ENCODE results near the gene FBXL19. TPM values are rescaled to one million over a fixed set of nuclear protein-coding genes. Genes with fewer than 3 reads are reported as not detected.
A peak's percentile ranks its signal among the peaks of the same experiment; 100 is the strongest.

FBXL19 gene, protein sequence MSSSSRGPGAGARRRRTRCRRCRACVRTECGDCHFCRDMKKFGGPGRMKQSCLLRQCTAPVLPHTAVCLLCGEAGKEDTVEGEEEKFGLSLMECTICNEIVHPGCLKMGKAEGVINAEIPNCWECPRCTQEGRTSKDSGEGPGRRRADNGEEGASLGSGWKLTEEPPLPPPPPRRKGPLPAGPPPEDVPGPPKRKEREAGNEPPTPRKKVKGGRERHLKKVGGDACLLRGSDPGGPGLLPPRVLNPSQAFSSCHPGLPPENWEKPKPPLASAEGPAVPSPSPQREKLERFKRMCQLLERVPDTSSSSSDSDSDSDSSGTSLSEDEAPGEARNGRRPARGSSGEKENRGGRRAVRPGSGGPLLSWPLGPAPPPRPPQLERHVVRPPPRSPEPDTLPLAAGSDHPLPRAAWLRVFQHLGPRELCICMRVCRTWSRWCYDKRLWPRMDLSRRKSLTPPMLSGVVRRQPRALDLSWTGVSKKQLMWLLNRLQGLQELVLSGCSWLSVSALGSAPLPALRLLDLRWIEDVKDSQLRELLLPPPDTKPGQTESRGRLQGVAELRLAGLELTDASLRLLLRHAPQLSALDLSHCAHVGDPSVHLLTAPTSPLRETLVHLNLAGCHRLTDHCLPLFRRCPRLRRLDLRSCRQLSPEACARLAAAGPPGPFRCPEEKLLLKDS
- total RNA-seq (13.0 TPM), polyA plus RNA-seq (under 1 TPM in 3 of 4 donors, not detected in 1; 0.14 to 0.21 (median 0.17) TPM)

DNA sequence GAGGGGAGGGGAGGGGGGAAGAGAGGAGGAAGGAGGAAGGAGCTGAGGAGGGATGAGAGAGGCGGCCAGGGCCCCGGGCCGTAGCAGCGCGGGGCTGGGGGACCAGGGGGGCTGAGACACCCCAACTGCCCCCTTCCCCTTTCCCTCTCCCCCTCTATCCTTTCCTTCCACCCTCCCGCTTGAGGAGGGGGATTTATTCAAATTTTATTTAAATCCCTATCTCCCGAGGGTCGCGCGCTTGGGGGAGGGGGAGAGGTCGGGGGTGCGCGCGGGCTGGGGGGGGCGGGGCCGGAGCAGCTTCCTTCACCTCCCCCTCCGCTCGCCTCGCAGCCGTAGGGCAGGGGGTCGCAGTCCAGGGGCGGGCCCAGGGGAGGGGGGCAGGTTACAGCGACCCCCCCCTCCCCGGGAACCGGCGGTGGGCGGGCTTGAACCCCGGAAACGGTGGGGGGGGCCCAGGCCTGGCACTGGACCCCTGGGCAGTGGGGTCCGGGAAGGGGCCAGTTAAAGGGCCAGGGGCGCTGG is at the start of gene FBXL19:
Gene FBXL19, plus strand, starts transcription at position 19 of the 522 bp plus-strand sequence. CDS start 2,183 bp downstream, outside the sequence.
- DNase-seq = peak in 1 of 3 donors; percentile 19
- Mint-ChIP-seq H3K27me3 (no peaks in the 10 kb centered on the region), H3K36me3 (no peaks in the 10 kb centered on the region), H3K4me3 (peak within 1 kb of the TSS; percentile 90 to 99 (median 97)), H3K27ac (peak within 1 kb of the TSS; percentile 97 to 100 (median 99)), H3K4me1 (peaks cover 0 to 27% (median 7%) of the 10 kb centered on the region in 4 donors), H3K9me3 (no peaks in the 10 kb centered on the region)
- Histone ChIP-seq H3K27me3 (ENCODE audit: control insufficient read depth, insufficient read depth, low read length) (no peaks in the 10 kb centered on the region), H3K36me3 (ENCODE audit: control insufficient read depth, insufficient read depth, low read length) (no peaks in the 10 kb centered on the region), H3K9me3 (ENCODE audit: control insufficient read depth in 2 of 2, low read length in 2 of 2) (no peaks in the 10 kb centered on the region), H3K4me1 (ENCODE audit: control insufficient read depth, insufficient read depth, low read length, poor library complexity, severe bottlenecking) (peaks cover 27% of the 10 kb centered on the region), H3K27ac (ENCODE audit: insufficient read depth, low read length, poor library complexity, severe bottlenecking) (peak within 1 kb of the TSS; percentile 95), H3K4me3 (ENCODE audit: low read depth, low read length) (peak within 1 kb of the TSS; percentile 98)
- no peak for ATAC-seq (ENCODE audit: low read depth in 2 of 2)

DNA sequence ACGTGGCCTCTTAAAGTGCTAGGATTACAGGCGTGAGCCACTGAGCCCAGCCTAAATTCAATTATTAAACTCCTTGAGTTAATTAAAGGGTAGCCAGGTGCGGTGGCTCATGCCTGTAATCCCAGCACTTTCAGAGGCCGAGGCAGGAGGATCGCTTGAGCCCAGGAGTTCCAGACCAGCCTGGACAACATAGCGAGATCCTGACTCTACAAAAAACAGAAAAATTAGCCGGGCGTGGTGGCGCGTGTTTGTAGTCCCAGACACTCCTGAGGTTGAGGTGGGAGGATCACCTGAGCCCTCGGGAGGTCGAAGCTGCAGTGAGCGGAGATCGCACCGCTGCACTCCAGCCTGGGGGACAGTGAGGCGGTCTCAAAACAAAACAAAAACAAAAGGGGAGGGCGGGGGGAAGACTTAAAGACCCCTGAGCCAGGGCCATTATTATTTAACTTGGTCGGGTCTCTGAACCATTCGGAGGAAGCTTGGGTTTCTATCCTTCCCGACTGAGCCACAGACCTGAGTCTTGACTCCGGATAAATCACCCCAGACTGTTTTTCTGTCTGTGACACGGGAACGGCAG is 49.0 kb upstream of the FBXL19 start:
- H3K36me3 Mint-ChIP-seq = peaks cover 13% of the 10 kb centered on the region
- H3K27ac Mint-ChIP-seq = peak overlapping the region; percentile 95 to 98 (median 96)
- H3K4me3 Mint-ChIP-seq = peak overlapping the region; percentile 93 to 99 (median 96)
- Histone ChIP-seq H3K27me3 (ENCODE audit: control insufficient read depth, insufficient read depth, low read length) (no peaks in the 10 kb centered on the region), H3K36me3 (ENCODE audit: control insufficient read depth, insufficient read depth, low read length) (peaks cover 8% of the 10 kb centered on the region), H3K4me3 (ENCODE audit: low read depth, low read length) (peak overlapping the region; percentile 91), H3K27ac (ENCODE audit: insufficient read depth, low read length, poor library complexity, severe bottlenecking) (peak overlapping the region; percentile 89), H3K4me1 (ENCODE audit: control insufficient read depth, insufficient read depth, low read length, poor library complexity, severe bottlenecking) (peaks cover 26% of the 10 kb centered on the region), H3K9me3 (ENCODE audit: control insufficient read depth in 2 of 2, low read length in 2 of 2) (no peaks in the 10 kb centered on the region)
- H3K9me3 Mint-ChIP-seq = no peaks in the 10 kb centered on the region
- ATAC-seq (ENCODE audit: low read depth in 2 of 2) (no peak), DNase-seq (no peak)
- H3K27me3 Mint-ChIP-seq = no peaks in the 10 kb centered on the region
- peaks cover 15 to 37% (median 20%) of the 10 kb centered on the region in 4 donors for H3K4me1 Mint-ChIP-seq

DNA sequence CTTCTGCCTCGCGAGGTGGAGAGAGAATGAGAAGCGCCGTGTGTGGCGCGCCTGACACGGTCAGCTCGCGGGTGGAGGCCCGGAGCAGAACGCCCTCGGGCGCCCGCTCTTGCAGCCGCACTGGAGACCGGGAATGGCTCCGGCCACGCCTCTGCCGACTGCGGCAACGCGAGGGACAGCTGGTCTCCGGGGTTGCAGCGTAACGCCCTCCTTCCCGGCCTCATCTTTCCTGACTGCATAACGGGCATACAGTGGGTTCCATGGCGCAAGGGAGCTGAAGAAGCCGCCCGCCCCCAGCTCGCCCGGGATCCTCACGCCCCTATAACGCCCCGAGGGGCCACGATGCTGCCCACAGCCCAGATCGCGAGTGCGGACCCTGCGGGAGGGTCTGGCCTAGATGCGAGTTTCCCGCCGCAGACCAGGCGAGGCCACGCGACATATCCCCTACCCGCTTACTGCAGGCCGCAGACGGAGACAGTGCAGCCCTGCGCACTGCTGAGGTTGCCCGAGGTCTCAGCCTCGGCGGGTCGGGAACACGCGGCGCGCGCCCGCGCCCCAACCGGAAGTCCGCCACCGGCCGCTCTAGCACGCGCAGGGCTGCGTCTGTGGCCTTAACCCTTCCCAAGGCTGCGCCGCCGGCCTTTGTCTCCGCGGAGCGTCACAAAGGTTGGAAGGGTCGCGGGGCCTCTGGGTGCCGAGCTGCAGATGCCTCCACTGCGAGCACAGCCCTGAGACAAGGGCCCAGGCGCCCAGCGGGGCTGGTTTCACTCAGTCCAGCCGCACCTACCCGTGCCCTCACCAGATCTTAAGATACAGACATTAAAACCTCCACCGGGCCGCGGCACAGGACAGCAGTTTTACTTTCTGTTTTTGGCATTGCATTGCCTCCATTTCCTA is 48.3 kb upstream of the FBXL19 start:
- Histone ChIP-seq H3K27me3 (ENCODE audit: control insufficient read depth, insufficient read depth, low read length) (no peaks in the 10 kb centered on the region), H3K9me3 (ENCODE audit: control insufficient read depth in 2 of 2, low read length in 2 of 2) (no peaks in the 10 kb centered on the region), H3K4me1 (ENCODE audit: control insufficient read depth, insufficient read depth, low read length, poor library complexity, severe bottlenecking) (peaks cover 26% of the 10 kb centered on the region), H3K27ac (ENCODE audit: insufficient read depth, low read length, poor library complexity, severe bottlenecking) (peak overlapping the region; percentile 89), H3K4me3 (ENCODE audit: low read depth, low read length) (peak overlapping the region; percentile 91), H3K36me3 (ENCODE audit: control insufficient read depth, insufficient read depth, low read length) (peaks cover 9% of the 10 kb centered on the region)
- Mint-ChIP-seq H3K4me3 (peak overlapping the region; percentile 93 to 99 (median 96)), H3K4me1 (peaks cover 15 to 38% (median 20%) of the 10 kb centered on the region in 4 donors), H3K36me3 (peaks cover 13% of the 10 kb centered on the region), H3K27ac (peak overlapping the region; percentile 91 to 98 (median 95)), H3K27me3 (no peaks in the 10 kb centered on the region), H3K9me3 (no peaks in the 10 kb centered on the region)
- DNase-seq (peak; percentile 77 to 95 (median 89)), ATAC-seq (ENCODE audit: low read depth in 2 of 2) (peak; percentile 95 to 96)

DNA sequence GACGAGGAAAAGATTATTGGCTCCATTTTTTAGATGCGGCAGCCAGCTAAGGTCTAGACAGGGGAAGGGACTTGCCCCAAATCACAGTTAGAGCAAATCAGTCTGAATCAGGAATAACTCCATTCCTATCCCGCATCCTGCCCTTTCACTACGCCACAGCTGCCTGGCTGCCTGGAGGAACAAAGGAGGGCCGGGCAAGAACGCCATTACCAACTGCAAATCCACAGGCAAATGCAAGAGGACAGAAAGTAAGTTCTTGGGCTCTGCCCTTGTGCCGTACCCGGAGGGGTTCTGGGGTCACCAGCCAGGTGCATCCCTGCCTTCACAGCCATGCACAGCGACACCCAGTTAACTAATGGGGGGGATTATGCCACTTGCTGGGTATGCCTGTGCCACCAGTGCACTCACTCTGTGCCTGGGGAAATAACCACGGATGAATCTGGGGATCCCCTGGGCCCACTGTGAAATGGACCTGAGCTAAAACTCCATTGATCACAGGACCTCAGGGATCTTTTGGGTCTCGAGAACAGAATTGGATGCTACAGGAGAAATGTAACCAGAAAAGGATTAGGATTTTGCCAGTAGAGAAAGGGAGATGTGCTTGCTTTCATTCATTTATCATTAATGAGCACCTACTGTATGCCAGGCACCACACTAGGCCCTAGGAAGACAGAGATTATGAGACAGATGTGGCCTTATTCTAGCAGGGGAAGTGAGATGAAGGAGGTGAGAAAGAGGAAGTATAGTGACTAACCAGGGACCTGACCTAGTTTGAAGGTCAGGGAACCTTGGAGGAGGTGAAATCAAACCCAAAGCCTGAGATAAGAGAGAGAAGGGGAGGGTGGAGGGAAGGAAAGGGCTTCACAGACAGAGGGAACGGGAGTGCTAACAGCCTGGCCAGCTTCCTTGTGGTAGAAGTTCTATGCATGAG is 47.2 kb upstream of the FBXL19 start:
- no peaks in the 10 kb centered on the region for H3K27me3 ChIP-seq (ENCODE audit: control insufficient read depth, insufficient read depth, low read length)
- peak overlapping the region; percentile 89 for H3K27ac ChIP-seq (ENCODE audit: insufficient read depth, low read length, poor library complexity, severe bottlenecking)
- Mint-ChIP-seq H3K27ac (peak overlapping the region; percentile 91 to 98 (median 95)), H3K4me3 (peak overlapping the region; percentile 93 to 99 (median 96)), H3K9me3 (no peaks in the 10 kb centered on the region), H3K4me1 (peaks cover 15 to 43% (median 22%) of the 10 kb centered on the region in 4 donors), H3K27me3 (no peaks in the 10 kb centered on the region), H3K36me3 (peaks cover 13% of the 10 kb centered on the region)
- peak in 1 of 3 donors; percentile 62 for DNase-seq
- H3K4me1 ChIP-seq (ENCODE audit: control insufficient read depth, insufficient read depth, low read length, poor library complexity, severe bottlenecking) = peaks cover 26% of the 10 kb centered on the region
- peak; percentile 13 to 17 for ATAC-seq (ENCODE audit: low read depth in 2 of 2)
- H3K9me3 ChIP-seq (ENCODE audit: control insufficient read depth in 2 of 2, low read length in 2 of 2) = no peaks in the 10 kb centered on the region
- peaks cover 9% of the 10 kb centered on the region for H3K36me3 ChIP-seq (ENCODE audit: control insufficient read depth, insufficient read depth, low read length)
- peak overlapping the region; percentile 91 for H3K4me3 ChIP-seq (ENCODE audit: low read depth, low read length)

DNA sequence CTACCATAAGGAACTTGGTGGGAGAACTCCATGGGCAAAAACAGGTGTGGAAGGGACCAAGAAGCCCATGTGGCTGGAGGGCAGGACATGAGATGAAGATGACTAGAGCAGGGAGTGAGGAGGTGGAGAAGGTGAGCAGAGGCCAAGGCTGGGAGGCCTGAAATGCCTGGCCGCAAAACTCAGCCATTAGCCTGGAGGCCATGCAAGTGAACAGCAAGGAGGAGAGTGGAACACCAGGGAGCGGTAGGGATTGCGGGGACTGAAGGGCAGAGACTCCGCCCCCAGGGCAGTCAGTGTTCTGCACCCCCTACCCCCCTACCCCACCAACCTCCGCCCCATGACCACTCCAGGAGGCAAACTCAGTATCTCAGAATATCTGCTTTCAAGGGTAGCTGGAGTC is 46.5 kb upstream of the FBXL19 start:
- Histone ChIP-seq H3K27me3 (ENCODE audit: control insufficient read depth, insufficient read depth, low read length) (no peaks in the 10 kb centered on the region), H3K9me3 (ENCODE audit: control insufficient read depth in 2 of 2, low read length in 2 of 2) (no peaks in the 10 kb centered on the region), H3K4me3 (ENCODE audit: low read depth, low read length) (peak overlapping the region; percentile 91), H3K4me1 (ENCODE audit: control insufficient read depth, insufficient read depth, low read length, poor library complexity, severe bottlenecking) (peaks cover 26% of the 10 kb centered on the region), H3K36me3 (ENCODE audit: control insufficient read depth, insufficient read depth, low read length) (peaks cover 9% of the 10 kb centered on the region), H3K27ac (ENCODE audit: insufficient read depth, low read length, poor library complexity, severe bottlenecking) (peak overlapping the region; percentile 89)
- Mint-ChIP-seq H3K27me3 (no peaks in the 10 kb centered on the region), H3K9me3 (no peaks in the 10 kb centered on the region), H3K27ac (peak overlapping the region; percentile 91 to 98 (median 95)), H3K4me3 (peak overlapping the region; percentile 93 to 99 (median 96)), H3K36me3 (peaks cover 13% of the 10 kb centered on the region), H3K4me1 (peaks cover 15 to 48% (median 25%) of the 10 kb centered on the region in 4 donors)
- no peak for ATAC-seq (ENCODE audit: low read depth in 2 of 2)
- DNase-seq = no peak

DNA sequence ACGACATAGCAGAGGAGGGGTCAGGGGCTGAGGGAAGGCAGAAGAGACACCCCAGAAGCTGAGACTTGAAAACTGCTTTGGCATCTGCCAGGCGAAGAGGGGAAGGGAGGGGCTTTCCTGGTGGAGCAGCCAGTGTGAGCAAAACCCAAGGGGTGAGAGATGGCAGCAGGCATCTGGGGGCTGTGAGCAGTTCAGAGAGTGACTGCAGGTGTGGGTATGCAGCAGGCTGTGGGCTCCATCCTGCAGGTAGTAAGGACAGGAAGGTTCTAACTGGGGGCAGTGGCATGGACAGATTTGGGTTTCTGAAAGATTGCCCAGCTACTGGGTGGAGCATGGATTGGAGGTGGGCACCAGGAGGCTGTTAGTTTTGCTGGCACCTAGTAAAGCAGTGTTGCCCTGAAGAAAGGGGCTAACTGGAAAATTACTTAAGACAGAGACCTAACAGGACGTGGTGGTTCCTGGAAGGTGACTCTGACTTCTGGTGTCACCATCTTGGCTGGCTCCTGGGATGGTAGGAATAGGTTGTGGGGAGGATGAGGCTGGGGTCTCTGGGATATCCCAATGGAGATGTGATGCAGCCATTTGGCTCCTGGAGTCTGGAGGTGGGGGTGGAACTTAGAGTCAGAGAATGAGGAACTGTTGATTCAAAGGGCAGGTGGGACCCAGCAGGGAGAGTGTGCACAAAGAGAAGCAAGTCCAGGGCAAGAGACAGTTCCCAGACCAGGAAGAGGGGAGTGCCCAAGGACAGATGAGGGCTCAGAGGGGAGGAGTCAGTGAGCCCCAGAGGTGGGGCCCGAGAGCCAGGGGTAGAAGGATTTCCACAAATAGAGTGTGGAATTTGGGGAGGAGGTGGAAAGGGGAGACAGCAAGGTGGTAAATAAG is 40.7 kb upstream of the FBXL19 start:
- Histone ChIP-seq H3K4me3 (ENCODE audit: low read depth, low read length) (no peak overlapping the region), H3K9me3 (ENCODE audit: control insufficient read depth in 2 of 2, low read length in 2 of 2) (no peaks in the 10 kb centered on the region), H3K27me3 (ENCODE audit: control insufficient read depth, insufficient read depth, low read length) (no peaks in the 10 kb centered on the region), H3K4me1 (ENCODE audit: control insufficient read depth, insufficient read depth, low read length, poor library complexity, severe bottlenecking) (peaks cover 2% of the 10 kb centered on the region), H3K27ac (ENCODE audit: insufficient read depth, low read length, poor library complexity, severe bottlenecking) (no peak overlapping the region), H3K36me3 (ENCODE audit: control insufficient read depth, insufficient read depth, low read length) (peaks cover 25% of the 10 kb centered on the region)
- peak overlapping the region in 1 of 4 donors; percentile 38 for H3K4me3 Mint-ChIP-seq
- ATAC-seq (ENCODE audit: low read depth in 2 of 2) (peak in 1 of 2 donors; percentile 18), DNase-seq (peak in 1 of 3 donors; percentile 60)
- H3K9me3 Mint-ChIP-seq = no peaks in the 10 kb centered on the region
- peaks cover 22% of the 10 kb centered on the region for H3K36me3 Mint-ChIP-seq
- H3K27ac Mint-ChIP-seq = peak overlapping the region; percentile 27 to 73 (median 62)
- peaks cover 3 to 38% (median 17%) of the 10 kb centered on the region in 4 donors for H3K4me1 Mint-ChIP-seq
- H3K27me3 Mint-ChIP-seq = no peaks in the 10 kb centered on the region

Data from CD4-positive, CD25-positive, alpha-beta regulatory T cell (primary cell).